Measurements from ENCODE around the gene EIPR1.
A peak's percentile ranks its signal among the peaks of the same experiment; 100 is the strongest.

EIPR1 gene

DNA sequence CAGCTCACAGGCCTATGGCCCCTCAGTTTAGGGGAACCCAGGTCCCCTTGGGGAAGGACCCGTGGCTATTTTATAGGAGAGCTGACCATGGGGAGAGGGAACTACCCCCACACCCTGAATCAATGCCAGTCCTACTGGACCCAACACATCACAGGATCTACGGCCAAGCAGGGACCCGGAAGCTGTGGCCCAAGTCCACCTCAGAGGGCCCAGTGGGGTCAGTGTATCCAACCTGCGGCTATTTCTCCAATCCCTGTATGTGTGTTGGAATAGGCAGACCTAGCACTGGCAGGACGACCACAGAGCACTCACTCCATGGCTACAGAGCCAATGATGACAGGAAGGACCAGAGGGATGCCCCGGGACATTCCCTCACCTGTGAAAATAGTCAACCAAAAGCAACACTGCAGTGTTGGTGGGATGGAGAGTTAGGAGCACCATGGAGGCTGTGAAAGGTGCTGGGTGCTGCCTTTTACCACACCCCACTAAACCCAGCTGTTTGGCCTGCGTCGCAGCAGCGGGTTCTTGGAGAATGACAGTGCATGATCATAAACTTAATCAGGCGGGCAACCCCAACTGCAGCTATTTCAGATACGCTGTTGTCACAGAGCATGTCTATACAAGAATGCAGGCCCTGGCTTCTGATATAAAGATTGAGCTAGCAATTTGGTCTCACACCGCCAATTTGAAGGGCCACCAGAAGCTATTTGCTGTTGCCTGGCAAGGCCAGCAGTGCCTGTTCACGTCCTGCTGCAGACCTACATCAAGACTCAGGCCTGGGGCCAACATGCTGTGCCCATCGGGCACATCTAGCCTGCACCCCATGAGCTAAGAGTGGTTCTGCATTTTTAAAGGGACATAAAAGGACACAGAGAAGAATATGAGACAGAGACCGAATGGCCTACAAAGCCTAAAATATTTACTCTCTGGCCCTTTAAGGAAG lies 110.4 kb downstream of the EIPR1 start:
- H3K4me1 ChIP-seq (ENCODE audit: control insufficient read depth in 1 of 2, insufficient read depth in 1 of 2, low read depth in 1 of 2, low read length in 1 of 2), result peaks cover 10 to 20% of the 10 kb centered on the region in 2 experiments
- no peaks in the 10 kb centered on the region for H3K27me3 ChIP-seq
- no peak overlapping the region for H3K27ac ChIP-seq
- H3K9me3 ChIP-seq, result no peaks in the 10 kb centered on the region
- no peaks in the 10 kb centered on the region for H3K36me3 ChIP-seq
- H3K4me3 ChIP-seq (ENCODE audit: low read depth in 1 of 2, low read length in 1 of 2), result no peak overlapping the region
- TF ChIP-seq, protein P1, sequence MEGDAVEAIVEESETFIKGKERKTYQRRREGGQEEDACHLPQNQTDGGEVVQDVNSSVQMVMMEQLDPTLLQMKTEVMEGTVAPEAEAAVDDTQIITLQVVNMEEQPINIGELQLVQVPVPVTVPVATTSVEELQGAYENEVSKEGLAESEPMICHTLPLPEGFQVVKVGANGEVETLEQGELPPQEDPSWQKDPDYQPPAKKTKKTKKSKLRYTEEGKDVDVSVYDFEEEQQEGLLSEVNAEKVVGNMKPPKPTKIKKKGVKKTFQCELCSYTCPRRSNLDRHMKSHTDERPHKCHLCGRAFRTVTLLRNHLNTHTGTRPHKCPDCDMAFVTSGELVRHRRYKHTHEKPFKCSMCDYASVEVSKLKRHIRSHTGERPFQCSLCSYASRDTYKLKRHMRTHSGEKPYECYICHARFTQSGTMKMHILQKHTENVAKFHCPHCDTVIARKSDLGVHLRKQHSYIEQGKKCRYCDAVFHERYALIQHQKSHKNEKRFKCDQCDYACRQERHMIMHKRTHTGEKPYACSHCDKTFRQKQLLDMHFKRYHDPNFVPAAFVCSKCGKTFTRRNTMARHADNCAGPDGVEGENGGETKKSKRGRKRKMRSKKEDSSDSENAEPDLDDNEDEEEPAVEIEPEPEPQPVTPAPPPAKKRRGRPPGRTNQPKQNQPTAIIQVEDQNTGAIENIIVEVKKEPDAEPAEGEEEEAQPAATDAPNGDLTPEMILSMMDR (IDR thresholded peaks at IDR 0.05), result no peak

DNA sequence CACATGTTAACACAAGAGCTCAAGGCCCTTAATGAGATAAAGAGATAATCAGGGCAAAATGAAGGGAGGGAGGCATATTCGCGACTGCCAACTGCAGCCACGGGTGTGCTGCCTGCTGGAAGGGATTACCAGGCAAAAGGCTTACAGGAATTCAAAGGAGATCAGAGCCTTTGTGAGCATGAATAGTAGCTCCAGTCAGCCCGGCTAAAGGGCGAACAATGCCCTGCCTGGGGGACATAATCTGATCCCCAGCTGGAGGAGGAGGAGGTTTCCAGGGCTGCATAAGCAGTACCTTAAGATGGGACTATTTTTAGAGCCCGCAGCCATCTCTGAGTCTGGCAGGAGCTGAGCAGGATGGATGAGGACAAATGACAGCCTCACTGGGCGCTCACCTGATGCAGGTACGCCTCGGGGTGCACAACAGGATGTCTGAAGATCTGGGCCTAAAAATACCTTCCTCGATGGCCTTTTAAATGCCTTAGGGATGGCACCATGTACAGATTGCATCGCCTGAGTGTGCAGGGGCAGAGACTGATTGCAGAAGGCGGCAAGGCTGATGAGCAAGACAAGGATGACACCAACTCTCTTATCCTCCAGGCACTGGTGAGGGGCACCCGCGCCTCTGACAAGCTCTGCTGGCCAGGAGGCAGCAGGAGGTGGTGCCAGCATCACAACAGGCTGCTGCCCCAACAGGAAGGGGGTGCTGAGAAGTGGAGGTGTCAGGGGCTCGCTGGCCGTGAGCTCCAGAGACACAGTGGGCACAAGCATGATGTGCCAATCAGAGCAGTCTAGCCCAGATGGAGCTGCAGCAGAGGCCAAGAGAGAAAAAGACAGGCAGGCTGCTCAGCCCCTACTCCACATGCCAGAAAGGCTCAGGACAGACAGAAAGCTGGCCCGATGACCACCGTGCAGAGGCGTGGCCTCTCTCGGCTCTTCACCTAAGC lies 111.4 kb downstream of the EIPR1 start:
- H3K36me3 ChIP-seq, result no peaks in the 10 kb centered on the region
- H3K27ac ChIP-seq, result no peak overlapping the region
- H3K27me3 ChIP-seq, result no peaks in the 10 kb centered on the region
- TF ChIP-seq, protein P1 (IDR thresholded peaks at IDR 0.05), result no peak
- no peak overlapping the region for H3K4me3 ChIP-seq (ENCODE audit: low read depth in 1 of 2, low read length in 1 of 2)
- H3K9me3 ChIP-seq, result no peaks in the 10 kb centered on the region
- H3K4me1 ChIP-seq (ENCODE audit: control insufficient read depth in 1 of 2, insufficient read depth in 1 of 2, low read depth in 1 of 2, low read length in 1 of 2), result peaks cover 10 to 20% of the 10 kb centered on the region in 2 experiments

GRCh38 chr2:3265471-3265870 lies 112.1 kb downstream of the EIPR1 start:
- TF ChIP-seq, protein P1 (IDR thresholded peaks at IDR 0.05), result no peak

DNA sequence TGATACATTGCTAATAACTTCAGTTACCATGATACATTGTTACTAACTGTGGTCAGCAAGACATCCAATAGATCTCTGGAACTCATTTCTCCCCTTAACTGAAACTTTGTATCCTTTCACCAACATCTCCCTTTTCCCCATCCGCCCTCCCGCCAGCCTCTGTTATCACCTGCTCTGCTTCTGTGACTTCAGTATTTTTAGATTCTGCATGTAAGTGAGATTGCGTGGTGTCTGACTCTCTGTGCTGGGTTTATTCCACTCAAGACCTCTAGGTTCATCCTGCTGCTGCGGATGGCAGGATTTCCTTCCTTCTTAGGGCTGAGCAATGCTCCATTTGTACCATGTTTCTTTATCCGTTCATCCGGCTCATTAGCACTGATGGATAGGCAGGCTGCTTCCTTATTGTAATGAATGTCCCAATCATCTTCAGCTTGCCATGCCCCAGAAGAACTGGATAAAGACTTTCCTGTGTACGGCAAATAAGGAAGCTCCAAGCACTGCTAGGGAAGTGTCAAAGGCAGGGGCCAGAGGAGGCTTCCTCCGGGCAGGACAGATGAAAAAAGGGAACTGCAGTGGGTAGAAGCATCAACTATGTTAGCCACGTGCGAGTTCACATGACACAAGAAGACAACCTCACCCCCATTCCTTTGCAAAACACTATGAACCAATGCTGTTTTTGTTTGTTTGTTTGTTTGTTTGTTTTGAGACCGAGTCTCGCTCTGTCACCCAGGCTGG lies 113.4 kb downstream of the EIPR1 start:
- Histone ChIP-seq H3K4me1 (ENCODE audit: control insufficient read depth in 1 of 2, insufficient read depth in 1 of 2, low read depth in 1 of 2, low read length in 1 of 2) (peaks cover 10 to 20% of the 10 kb centered on the region in 2 experiments), H3K9me3 (no peaks in the 10 kb centered on the region), H3K4me3 (ENCODE audit: low read depth in 1 of 2, low read length in 1 of 2) (no peak overlapping the region), H3K27ac (peak overlapping the region; percentile 48), H3K36me3 (no peaks in the 10 kb centered on the region), H3K27me3 (no peaks in the 10 kb centered on the region)
- TF ChIP-seq, protein P1 (IDR thresholded peaks at IDR 0.05), result no peak

More at GRCh38 chr2:3265471-3265870, 112.1 kb downstream of the EIPR1 start:
- Histone ChIP-seq H3K27ac (no peak overlapping the region), H3K36me3 (no peaks in the 10 kb centered on the region), H3K4me3 (ENCODE audit: low read depth in 1 of 2, low read length in 1 of 2) (no peak overlapping the region), H3K27me3 (no peaks in the 10 kb centered on the region), H3K9me3 (no peaks in the 10 kb centered on the region), H3K4me1 (ENCODE audit: control insufficient read depth in 1 of 2, insufficient read depth in 1 of 2, low read depth in 1 of 2, low read length in 1 of 2) (peaks cover 10 to 20% of the 10 kb centered on the region in 2 experiments)

- H3K27ac ChIP-seq, result no peak overlapping the region
Observed at GRCh38 chr2:3263487-3263886, 114.1 kb downstream of the EIPR1 start.

More at GRCh38 chr2:3263487-3263886, 114.1 kb downstream of the EIPR1 start:
- Histone ChIP-seq H3K4me3 (ENCODE audit: low read depth in 1 of 2, low read length in 1 of 2) (no peak overlapping the region), H3K4me1 (ENCODE audit: control insufficient read depth in 1 of 2, insufficient read depth in 1 of 2, low read depth in 1 of 2, low read length in 1 of 2) (peaks cover 10 to 19% of the 10 kb centered on the region in 2 experiments), H3K27me3 (no peaks in the 10 kb centered on the region), H3K9me3 (no peaks in the 10 kb centered on the region), H3K36me3 (no peaks in the 10 kb centered on the region)
- TF ChIP-seq, protein P1 (IDR thresholded peaks at IDR 0.05), result no peak
